ENCODE results near the gene MAST4. TPM values are rescaled to one million over a fixed set of nuclear protein-coding genes. Genes with fewer than 3 reads are reported as not detected.

The MAST4 gene
- total RNA-seq, 1 donor from 2014 or later: 22.3 TPM

- FAIRE-seq: no peak
Observed at GRCh38 chr5:66982056-66982387, 385.8 kb downstream of the MAST4 start.

GRCh38 chr5:66982470-66982869 lies 386.3 kb downstream of the MAST4 start:
- no peak overlapping the region for H3K4me3 ChIP-seq (ENCODE audit: insufficient read depth, low read depth, low read length)
- no peak for DNase-seq (ENCODE audit: low read depth)
- no peaks in the 10 kb centered on the region for H3K9me3 ChIP-seq (ENCODE audit: insufficient read depth, low read depth, low read length)
- Mint-ChIP-seq H3K36me3 (ENCODE audit: low read depth, unreplicated experiment) (no peaks in the 10 kb centered on the region), H3K9me3 (ENCODE audit: unreplicated experiment) (no peaks in the 10 kb centered on the region), H3K27me3 (ENCODE audit: low read depth, unreplicated experiment) (no peaks in the 10 kb centered on the region), H3K27ac (ENCODE audit: unreplicated experiment) (no peak overlapping the region), H3K4me3 (ENCODE audit: unreplicated experiment) (no peak overlapping the region), H3K4me1 (ENCODE audit: low read depth, unreplicated experiment) (peaks cover 10% of the 10 kb centered on the region)
- peaks cover 6% of the 10 kb centered on the region for H3K4me1 ChIP-seq (ENCODE audit: insufficient read depth, low read length)
- H3K27ac ChIP-seq (ENCODE audit: low read depth, low read length): no peak overlapping the region
- TF ChIP-seq EZH2 (IDR thresholded peaks at IDR 0.05; ENCODE audit: insufficient read depth, low read length): no peak
- no peak for TF ChIP-seq CTCF (IDR thresholded peaks at IDR 0.05; ENCODE audit: insufficient read depth, low read depth, low read length)
- FAIRE-seq: no peak
- no peaks in the 10 kb centered on the region for H3K36me3 ChIP-seq (ENCODE audit: insufficient read depth, low read length)
- no peaks in the 10 kb centered on the region for H4K20me1 ChIP-seq (ENCODE audit: insufficient read depth, low read length)
- H2AFZ ChIP-seq (ENCODE audit: low read depth, low read length): no peak overlapping the region
- H3K9ac ChIP-seq (ENCODE audit: low read length): no peak overlapping the region
- H3K27me3 ChIP-seq (ENCODE audit: insufficient read depth, low read length): no peaks in the 10 kb centered on the region
- H3K79me2 ChIP-seq (ENCODE audit: insufficient read depth, low read length): no peaks in the 10 kb centered on the region
- H3K4me2 ChIP-seq (ENCODE audit: low read length): no peak overlapping the region

More at GRCh38 chr5:66982056-66982387, 385.8 kb downstream of the MAST4 start:
- Histone ChIP-seq H3K36me3 (ENCODE audit: insufficient read depth, low read length) (no peaks in the 10 kb centered on the region), H3K9ac (ENCODE audit: low read length) (no peak overlapping the region), H3K4me1 (ENCODE audit: insufficient read depth, low read length) (peaks cover 1% of the 10 kb centered on the region), H3K9me3 (ENCODE audit: insufficient read depth, low read depth, low read length) (no peaks in the 10 kb centered on the region), H3K79me2 (ENCODE audit: insufficient read depth, low read length) (no peaks in the 10 kb centered on the region), H3K4me2 (ENCODE audit: low read length) (no peak overlapping the region), H3K27ac (ENCODE audit: low read depth, low read length) (no peak overlapping the region), H2AFZ (ENCODE audit: low read depth, low read length) (no peak overlapping the region), H3K27me3 (ENCODE audit: insufficient read depth, low read length) (no peaks in the 10 kb centered on the region), H4K20me1 (ENCODE audit: insufficient read depth, low read length) (no peaks in the 10 kb centered on the region), H3K4me3 (ENCODE audit: insufficient read depth, low read depth, low read length) (no peak overlapping the region)
- Mint-ChIP-seq H3K4me3 (ENCODE audit: unreplicated experiment) (no peak overlapping the region), H3K9me3 (ENCODE audit: unreplicated experiment) (no peaks in the 10 kb centered on the region), H3K27ac (ENCODE audit: unreplicated experiment) (no peak overlapping the region), H3K36me3 (ENCODE audit: low read depth, unreplicated experiment) (no peaks in the 10 kb centered on the region), H3K27me3 (ENCODE audit: low read depth, unreplicated experiment) (no peaks in the 10 kb centered on the region), H3K4me1 (ENCODE audit: low read depth, unreplicated experiment) (peaks cover 8% of the 10 kb centered on the region)
- no peak for DNase-seq (ENCODE audit: low read depth)
- TF ChIP-seq CTCF (IDR thresholded peaks at IDR 0.05; ENCODE audit: insufficient read depth, low read depth, low read length) (no peak), EZH2 (IDR thresholded peaks at IDR 0.05; ENCODE audit: insufficient read depth, low read length) (no peak)

- FAIRE-seq (no peak), DNase-seq (ENCODE audit: low read depth) (no peak)
- Histone ChIP-seq H4K20me1 (ENCODE audit: insufficient read depth, low read length) (no peaks in the 10 kb centered on the region), H2AFZ (ENCODE audit: low read depth, low read length) (no peak overlapping the region), H3K79me2 (ENCODE audit: insufficient read depth, low read length) (no peaks in the 10 kb centered on the region), H3K4me1 (ENCODE audit: insufficient read depth, low read length) (peaks cover 16% of the 10 kb centered on the region), H3K9me3 (ENCODE audit: insufficient read depth, low read depth, low read length) (no peaks in the 10 kb centered on the region), H3K9ac (ENCODE audit: low read length) (no peak overlapping the region), H3K27me3 (ENCODE audit: insufficient read depth, low read length) (no peaks in the 10 kb centered on the region), H3K4me2 (ENCODE audit: low read length) (no peak overlapping the region), H3K27ac (ENCODE audit: low read depth, low read length) (no peak overlapping the region), H3K4me3 (ENCODE audit: insufficient read depth, low read depth, low read length) (no peak overlapping the region), H3K36me3 (ENCODE audit: insufficient read depth, low read length) (no peaks in the 10 kb centered on the region)
- Mint-ChIP-seq H3K36me3 (ENCODE audit: low read depth, unreplicated experiment) (no peaks in the 10 kb centered on the region), H3K9me3 (ENCODE audit: unreplicated experiment) (no peaks in the 10 kb centered on the region), H3K27ac (ENCODE audit: unreplicated experiment) (no peak overlapping the region), H3K4me1 (ENCODE audit: low read depth, unreplicated experiment) (peaks cover 23% of the 10 kb centered on the region), H3K4me3 (ENCODE audit: unreplicated experiment) (no peak overlapping the region), H3K27me3 (ENCODE audit: low read depth, unreplicated experiment) (no peaks in the 10 kb centered on the region)
- no peak for TF ChIP-seq EZH2 (IDR thresholded peaks at IDR 0.05; ENCODE audit: insufficient read depth, low read length)
- no peak for TF ChIP-seq CTCF (IDR thresholded peaks at IDR 0.05; ENCODE audit: insufficient read depth, low read depth, low read length)
Observed at GRCh38 chr5:66985417-66985816, 389.2 kb downstream of the MAST4 start.
